ENCODE data around the gene EMILIN1. TPM values are rescaled to one million over a fixed set of nuclear protein-coding genes. Genes with fewer than 3 reads are reported as not detected.

The EMILIN1 gene
- total RNA-seq: 1 to 10 TPM; 1.0 to 1.1 TPM

GRCh38 chr2:27078267-27079194, at the start of gene EMILIN1:
TSS of gene EMILIN1 (plus strand) at chr2:27078615. CDS start at chr2:27079066, 451 bp downstream.

GRCh38 chr2:27032495-27033252, 45.7 kb upstream of the EMILIN1 start, which contains the start of gene TMEM214:
TSS of gene TMEM214 (plus strand) at chr2:27032965. CDS start at chr2:27033016, 51 bp downstream.

GRCh38 chr2:27050996-27051901, 27.2 kb upstream of the EMILIN1 start, which contains the start of gene AGBL5:
TSS of gene AGBL5 (plus strand) at chr2:27051668. CDS start at chr2:27052959, 1,291 bp downstream.

GRCh38 chr2:27071277-27071989, 7.0 kb upstream of the EMILIN1 start, which contains the start of gene OST4:
TSS of gene OST4 (minus strand) at chr2:27071654.

DNA sequence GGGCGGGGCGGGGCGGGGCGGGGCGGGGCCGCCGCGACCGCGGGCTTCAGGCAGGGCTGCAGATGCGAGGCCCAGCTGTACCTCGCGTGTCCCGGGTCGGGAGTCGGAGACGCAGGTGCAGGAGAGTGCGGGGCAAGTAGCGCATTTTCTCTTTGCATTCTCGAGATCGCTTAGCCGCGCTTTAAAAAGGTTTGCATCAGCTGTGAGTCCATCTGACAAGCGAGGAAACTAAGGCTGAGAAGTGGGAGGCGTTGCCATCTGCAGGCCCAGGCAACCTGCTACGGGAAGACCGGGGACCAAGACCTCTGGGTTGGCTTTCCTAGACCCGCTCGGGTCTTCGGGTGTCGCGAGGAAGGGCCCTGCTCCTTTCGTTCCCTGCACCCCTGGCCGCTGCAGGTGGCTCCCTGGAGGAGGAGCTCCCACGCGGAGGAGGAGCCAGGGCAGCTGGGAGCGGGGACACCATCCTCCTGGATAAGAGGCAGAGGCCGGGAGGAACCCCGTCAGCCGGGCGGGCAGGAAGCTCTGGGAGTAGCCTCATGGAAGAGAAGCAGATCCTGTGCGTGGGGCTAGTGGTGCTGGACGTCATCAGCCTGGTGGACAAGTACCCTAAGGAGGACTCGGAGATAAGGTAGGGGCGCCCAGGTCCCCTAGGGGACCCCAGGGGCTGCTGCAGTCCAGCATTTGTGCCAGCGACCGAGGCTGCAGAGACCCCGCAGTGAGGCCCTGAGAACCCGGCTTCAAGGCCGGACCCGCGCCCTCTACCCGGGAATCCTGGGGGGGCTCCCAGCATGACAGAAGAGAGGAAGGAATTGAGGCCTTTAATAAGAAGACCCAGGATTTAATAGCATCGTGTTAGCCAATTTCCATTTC, 8.5 kb downstream of the EMILIN1 start, which contains the start of gene KHK:
KHK (plus strand) TSS at position 49 of the 870 bp plus-strand sequence; CDS start at position 537, 488 bp downstream.

DNA sequence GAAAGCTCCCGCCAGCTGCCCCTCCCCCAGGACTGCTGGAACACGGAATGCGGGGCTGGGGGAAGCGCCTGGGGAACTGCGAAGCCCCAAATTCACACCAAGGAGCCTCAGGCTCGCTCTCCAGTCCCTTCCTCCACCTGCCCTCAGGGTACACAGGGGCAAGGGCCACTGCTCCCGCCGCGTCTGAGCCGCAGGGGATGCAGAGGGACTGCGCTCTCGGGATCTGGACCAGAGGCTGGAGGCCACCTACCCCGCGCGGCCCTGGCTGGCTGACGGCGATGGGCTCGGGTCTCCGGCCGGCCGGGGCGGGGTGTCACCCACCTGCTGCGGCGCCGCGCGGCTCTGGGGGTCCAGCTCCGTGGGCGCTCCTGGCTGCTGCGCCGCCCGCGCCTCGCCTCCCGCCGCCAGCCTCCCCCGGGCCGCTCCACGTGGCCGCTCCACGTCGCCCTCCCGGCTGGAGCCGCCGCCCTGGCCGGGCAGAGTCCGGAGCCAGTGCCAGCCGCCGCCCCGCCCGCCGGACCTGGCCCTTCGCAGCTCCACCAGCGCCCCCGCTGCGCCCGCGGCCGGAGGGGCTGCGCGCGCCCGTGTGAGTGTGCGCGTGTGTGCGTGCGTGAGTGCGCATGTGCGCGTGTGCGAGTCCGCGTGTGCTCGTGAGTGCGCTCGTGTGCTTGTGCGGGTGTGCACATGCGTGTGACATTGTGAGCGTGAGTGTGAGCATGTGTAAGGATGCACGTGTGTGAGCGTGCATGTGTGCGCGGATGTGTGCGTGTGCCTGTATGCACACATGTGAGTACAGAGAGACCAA, 40.3 kb downstream of the EMILIN1 start, which contains the start of gene CGREF1:
CGREF1 (minus strand) TSS at position 604 of the 805 bp plus-strand sequence. CDS start 14,762 bp downstream, outside the sequence.

DNA sequence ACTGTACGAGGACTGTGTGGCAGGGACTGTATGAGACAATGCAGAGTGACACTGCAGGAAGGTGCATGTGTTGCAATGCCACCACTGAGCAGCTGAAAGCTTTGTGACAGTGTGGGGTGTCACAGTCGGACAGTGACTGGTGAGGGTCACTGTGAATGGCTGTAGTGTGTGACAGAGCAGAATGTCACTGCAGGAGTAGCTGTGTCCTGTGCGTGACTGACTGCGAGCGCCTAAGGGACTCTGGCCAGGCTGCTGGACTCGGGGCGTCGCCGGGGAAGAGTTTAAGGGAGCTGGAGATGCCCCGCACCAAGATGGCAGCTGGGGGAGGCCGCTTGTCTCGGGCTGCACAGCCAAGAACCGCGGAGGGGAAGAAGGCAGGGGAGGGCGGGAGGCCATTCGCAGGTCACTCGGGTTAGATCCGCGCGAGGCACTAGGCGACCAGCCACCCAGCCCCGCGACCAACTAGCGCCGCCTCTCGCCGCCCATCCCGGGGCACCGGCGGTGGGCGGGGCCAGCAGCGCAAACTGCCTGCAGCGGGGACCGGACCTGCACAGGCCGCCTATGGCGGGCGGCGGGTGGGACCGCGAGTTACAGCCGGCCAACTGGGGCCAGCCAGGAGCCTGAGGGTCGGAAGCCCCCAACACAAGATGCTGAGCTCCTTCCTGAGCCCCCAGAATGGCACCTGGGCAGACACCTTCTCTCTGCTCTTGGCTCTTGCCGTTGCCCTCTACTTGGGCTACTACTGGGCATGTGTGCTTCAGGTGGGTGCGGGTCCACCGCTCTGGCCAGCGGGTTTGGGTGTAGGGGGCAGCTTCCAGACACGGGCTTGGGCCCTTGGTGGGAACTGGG, 45.1 kb downstream of the EMILIN1 start, which contains the start of gene ABHD1:
ABHD1 (plus strand) TSS at position 514 of the 849 bp plus-strand sequence; CDS start at position 648, 134 bp downstream.

DNA sequence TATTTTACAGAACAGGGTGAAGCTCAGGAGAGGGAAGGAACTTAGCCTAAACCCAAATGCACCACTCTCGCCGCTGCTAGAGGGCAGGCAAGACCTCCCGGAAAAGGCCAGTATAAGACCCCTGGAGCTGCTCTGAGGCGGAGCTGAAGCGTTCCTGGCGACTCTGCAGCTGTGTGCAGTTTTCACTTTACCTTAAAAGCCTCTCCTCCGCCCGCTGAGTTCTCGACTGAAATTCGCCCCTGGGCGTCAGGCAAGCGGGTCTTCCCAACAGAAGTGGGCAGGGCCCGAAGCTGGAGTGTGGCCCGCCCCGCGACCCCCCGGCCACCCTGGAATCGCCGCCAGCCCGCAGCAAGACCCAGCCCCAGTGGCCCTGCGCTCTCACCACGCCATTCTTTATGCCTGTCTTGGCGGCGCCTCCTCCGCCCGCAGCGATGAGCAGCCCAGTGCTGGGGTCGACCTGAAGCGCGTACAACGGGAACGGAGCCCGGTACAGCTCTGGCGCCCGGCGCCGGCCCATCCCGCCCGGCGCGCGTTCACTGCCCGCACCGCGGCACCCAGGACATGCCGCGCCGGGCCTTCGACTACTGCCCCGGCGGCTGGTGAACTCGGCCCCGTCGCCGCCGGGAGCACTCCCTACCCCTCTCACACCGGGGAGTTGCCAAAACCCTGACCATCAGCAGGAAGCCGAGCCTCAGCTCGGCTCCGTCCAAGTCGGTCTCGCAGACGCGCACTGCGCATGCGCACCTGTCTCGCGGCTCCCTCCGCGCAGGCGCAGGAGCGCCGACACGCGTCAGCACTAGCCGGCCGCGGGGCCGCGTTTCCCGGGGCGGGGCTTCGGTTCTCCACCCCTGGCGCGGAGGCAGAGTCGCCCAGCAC, 55.7 kb downstream of the EMILIN1 start, which contains the start of gene PREB:
PREB (minus strand) TSS at position 732 of the 876 bp plus-strand sequence; CDS start at position 517, 215 bp downstream.

Other genes with a start within 250 kb of the EMILIN1 start
- under 1 TPM in 1 of 2 experiments, not detected in 1; 0.17 TPM for gene DPYSL5, start 230.5 kb upstream of the EMILIN1 start, total RNA-seq
- 1 to 10 TPM; 1.6 to 1.8 TPM for gene MAPRE3, start 108.0 kb upstream of the EMILIN1 start, total RNA-seq
- 10 to 100 TPM; 69.5 to 69.7 TPM for gene TMEM214, start 45.6 kb upstream of the EMILIN1 start, total RNA-seq
- gene AGBL5, start 26.9 kb upstream of the EMILIN1 start, total RNA-seq: 10 to 100 TPM; 16.0 to 17.1 TPM
- 100 to 1,000 TPM; 369 to 380 TPM for gene OST4, start 7.0 kb upstream of the EMILIN1 start, total RNA-seq
- 10 to 100 TPM; 10.1 to 11.1 TPM for gene KHK, start 8.2 kb downstream of the EMILIN1 start, total RNA-seq
- 1 to 10 TPM; 1.4 to 1.5 TPM for gene CGREF1, start 40.5 kb downstream of the EMILIN1 start, total RNA-seq
- gene ABHD1, start 45.2 kb downstream of the EMILIN1 start, total RNA-seq: under 1 TPM in 1 of 2 experiments, not detected in 1; 0.51 TPM
- 10 to 100 TPM; 58.4 to 62.1 TPM for gene PREB, start 56.0 kb downstream of the EMILIN1 start, total RNA-seq
- not detected for gene PRR30, start 60.8 kb downstream of the EMILIN1 start, total RNA-seq
- gene TCF23, start 70.4 kb downstream of the EMILIN1 start, total RNA-seq: not detected
- gene ATRAID, start 133.4 kb downstream of the EMILIN1 start, total RNA-seq: 10 to 100 TPM; 69.8 to 70.7 TPM
- 10 to 100 TPM; 19.7 to 21.1 TPM for gene SLC5A6, start 133.7 kb downstream of the EMILIN1 start, total RNA-seq
- gene CAD, start 138.8 kb downstream of the EMILIN1 start, total RNA-seq: 10 to 100 TPM; 45.1 to 47.0 TPM
- under 1 TPM; 0.08 to 0.12 TPM for gene SLC30A3, start 184.4 kb downstream of the EMILIN1 start, total RNA-seq
- not detected for gene DNAJC5G, start 196.8 kb downstream of the EMILIN1 start, total RNA-seq
- under 1 TPM in 1 of 2 experiments, not detected in 1; 0.12 TPM for gene TRIM54, start 203.8 kb downstream of the EMILIN1 start, total RNA-seq
- 1 to 10 TPM; 3.4 to 3.6 TPM for gene UCN, start 229.8 kb downstream of the EMILIN1 start, total RNA-seq
- gene MPV17, start 244.5 kb downstream of the EMILIN1 start, total RNA-seq: 10 to 100 TPM; 75.5 to 87.4 TPM

Measured in activated naive CD4-positive, alpha-beta T cell treated with anti-CD3 and anti-CD28 coated beads, Interleukin-2, amount 10 ng/mL, durations not matched to agents 5 hours and 36 hours (primary cell).